HG03378 (cell line): ENCODE results near the gene NKPD1.
A peak's percentile ranks its signal among the peaks of the same experiment; 100 is the strongest.

Experiments used
- ATAC-seq: cut with Tn5 transposase; IDR thresholded peaks from one replicate; pipeline ENCODE4 v1.9.1; 2021; ENCODE audit warnings: mild to moderate bottlenecking, moderate library complexity; ENCODE audit not compliant: unreplicated experiment

NKPD1 gene

GRCh38 chr19:45160870-45161737, at the start of gene NKPD1:
NKPD1 (minus strand) TSS chr19:45160982; CDS start chr19:45160150, 832 bp downstream.
- no peak for ATAC-seq

- no peak for ATAC-seq
These were observed 45.5 kb upstream of the NKPD1 start for GRCh38 chr19:45206328-45206727.

- no peak for ATAC-seq
These were observed 45.0 kb upstream of the NKPD1 start for GRCh38 chr19:45205810-45206209.

- ATAC-seq, result no peak
These were observed 41.9 kb upstream of the NKPD1 start for GRCh38 chr19:45202637-45203036.

GRCh38 chr19:45200568-45200967, 39.8 kb upstream of the NKPD1 start:
- no peak for ATAC-seq

- no peak for ATAC-seq
These were observed 35.0 kb upstream of the NKPD1 start for GRCh38 chr19:45195764-45196163.

- no peak for ATAC-seq
These were observed 30.6 kb upstream of the NKPD1 start for GRCh38 chr19:45191375-45191774.

GRCh38 chr19:45189971-45190370, 29.2 kb upstream of the NKPD1 start:
- no peak for ATAC-seq

- no peak for ATAC-seq
These were observed 26.8 kb upstream of the NKPD1 start for GRCh38 chr19:45187421-45188100.

GRCh38 chr19:45186509-45187334, 25.9 kb upstream of the NKPD1 start:
- no peak for ATAC-seq

- no peak for ATAC-seq
These were observed 23.3 kb upstream of the NKPD1 start for GRCh38 chr19:45184115-45184514.

- no peak for ATAC-seq
These were observed 22.0 kb upstream of the NKPD1 start for GRCh38 chr19:45182758-45183157.

GRCh38 chr19:45180936-45181335, 20.2 kb upstream of the NKPD1 start:
- no peak for ATAC-seq

GRCh38 chr19:45179892-45180370, 19.1 kb upstream of the NKPD1 start:
- ATAC-seq, result no peak

- ATAC-seq, result no peak
These were observed 18.5 kb upstream of the NKPD1 start for GRCh38 chr19:45179072-45179891.

GRCh38 chr19:45178262-45179071, 17.7 kb upstream of the NKPD1 start, which contains the start of gene BLOC1S3:
BLOC1S3 (plus strand) TSS chr19:45178784; CDS start chr19:45179297, 513 bp downstream.
- peak; percentile 83 for ATAC-seq

GRCh38 chr19:45177817-45178261, 17.1 kb upstream of the NKPD1 start, which contains the start of gene TRAPPC6A:
TRAPPC6A (minus strand) TSS chr19:45178237; CDS start chr19:45178218, 19 bp downstream.
- peak; percentile 4 for ATAC-seq

GRCh38 chr19:45175515-45176345, 14.9 kb upstream of the NKPD1 start:
- ATAC-seq, result no peak
